WTC11 (cell line): ENCODE data around the gene RHOB. TPM values are rescaled to one million over a fixed set of nuclear protein-coding genes. Genes with fewer than 3 reads are reported as not detected.

Experiments
- ATAC-seq: fragments of 200-7000 bp; cut with Tn5 transposase; 2 replicates; pipeline ENCODE4 v1.10.0; 2021; ENCODE audit warnings: mild to moderate bottlenecking, moderate library complexity
- CTCF ChIA-PET: fragments of 300-600 bp; sonication (Branson Sonifier 250); formaldehyde crosslinking; loops from one replicate; lab custom pipeline; 2021; ENCODE audit warnings: antibody characterized with exemption; lab: Charles Lee
- POLR2A ChIA-PET: fragments of 350-600 bp; sonication (Branson Sonifier 250); formaldehyde crosslinking; loops from one replicate; lab custom pipeline; 2021; ENCODE audit warnings: antibody characterized with exemption; lab: Charles Lee
- DNase-seq: peaks from one replicate; pipeline ENCODE4 v3.0.0; 2021; ENCODE audit warnings: low spot score
- H3K27ac Mint-ChIP-seq: 2 replicates; pipeline ENCODE4 v1.8.0; 2021; ENCODE audit warnings: mixed read lengths
- H3K27me3 Mint-ChIP-seq: 2 replicates; pipeline ENCODE4 v1.8.0; 2021; ENCODE audit warnings: low read depth, mild to moderate bottlenecking, moderate library complexity, mixed read lengths
- H3K36me3 Mint-ChIP-seq: 2 replicates; pipeline ENCODE4 v1.8.0; 2021; ENCODE audit warnings: mixed read lengths
- H3K4me1 Mint-ChIP-seq: 2 replicates; pipeline ENCODE4 v1.8.0; 2022; ENCODE audit warnings: mixed read lengths
- H3K4me3 Mint-ChIP-seq: 2 replicates; pipeline ENCODE4 v1.8.0; 2021; ENCODE audit warnings: mild to moderate bottlenecking, moderate library complexity, mixed read lengths
- H3K9me3 Mint-ChIP-seq: 2 replicates; pipeline ENCODE4 v1.8.0; 2021; ENCODE audit warnings: mixed read lengths
- ARID4B ChIP-seq: sonication (generic); formaldehyde crosslinking; IDR thresholded peaks from 2 replicates; pipeline ENCODE4 v1.8.0; 2023; ENCODE audit warnings: missing genetic modification reagents, mild to moderate bottlenecking, borderline replicate concordance
- CBFB ChIP-seq: sonication (generic); formaldehyde crosslinking; IDR thresholded peaks from 2 replicates; pipeline ENCODE4 v1.8.1; 2022; ENCODE audit warnings: mild to moderate bottlenecking, low read depth, missing genetic modification reagents
- MYBL2 ChIP-seq: sonication (generic); formaldehyde crosslinking; IDR thresholded peaks from 2 replicates; pipeline ENCODE4 v1.8.1; 2023; ENCODE audit warnings: mild to moderate bottlenecking, moderate library complexity, missing genetic modification reagents
- NR2C2 ChIP-seq: sonication (generic); formaldehyde crosslinking; IDR thresholded peaks from 2 replicates; pipeline ENCODE4 v1.8.0; 2022; ENCODE audit warnings: mild to moderate bottlenecking, missing genetic modification reagents
- PRRX2 ChIP-seq: fragments of 250-450 bp; sonication (Bioruptor Pico); IDR thresholded peaks from 2 replicates; pipeline ENCODE4 v1.8.0; 2021; ENCODE audit warnings: mild to moderate bottlenecking
- TP53 ChIP-seq: sonication (generic); formaldehyde crosslinking; IDR thresholded peaks from 2 replicates; pipeline ENCODE4 v1.8.1; 2023; ENCODE audit warnings: mild to moderate bottlenecking, missing genetic modification reagents
- USF1 ChIP-seq: sonication (generic); formaldehyde crosslinking; IDR thresholded peaks from 2 replicates; pipeline ENCODE4 v1.8.0; 2022; ENCODE audit warnings: mild to moderate bottlenecking, missing genetic modification reagents
- ZBTB21 ChIP-seq: sonication (generic); formaldehyde crosslinking; IDR thresholded peaks from 2 replicates; pipeline ENCODE4 v1.8.1; 2023; ENCODE audit warnings: mild to moderate bottlenecking, missing genetic modification reagents, borderline replicate concordance
- ZNF263 ChIP-seq: sonication (generic); formaldehyde crosslinking; IDR thresholded peaks from 2 replicates; pipeline ENCODE4 v1.8.1; 2022; ENCODE audit warnings: low read depth, mild to moderate bottlenecking, moderate library complexity, missing genetic modification reagents
- ZNF396 ChIP-seq: fragments of 250-450 bp; sonication (Bioruptor Pico); IDR thresholded peaks from 2 replicates; pipeline ENCODE4 v1.8.0; 2021; ENCODE audit warnings: mild to moderate bottlenecking, moderate library complexity, borderline replicate concordance
- ZNF671 ChIP-seq: fragments of 250-450 bp; sonication (Bioruptor Pico); IDR thresholded peaks from 2 replicates; pipeline ENCODE4 v1.8.0; 2021; ENCODE audit warnings: mild to moderate bottlenecking
- ZSCAN18 ChIP-seq: fragments of 250-450 bp; sonication (Bioruptor Pico); IDR thresholded peaks from 2 replicates; pipeline ENCODE4 v2.1.2; 2022; ENCODE audit warnings: mild to moderate bottlenecking, moderate library complexity
- total RNA-seq: library from RNA; stranded (reverse); gene quantifications from 3 replicates; pipeline ENCODE4 v1.2.3, GENCODE V29; 2021
- TF ChIP-seq, protein P1 (sequence below): sonication (generic); formaldehyde crosslinking; IDR thresholded peaks from 2 replicates; pipeline ENCODE4 v1.8.1; 2023; ENCODE audit warnings: mild to moderate bottlenecking, moderate library complexity, missing genetic modification reagents
- TF ChIP-seq, protein P2 (sequence below): fragments of 250-450 bp; sonication (Bioruptor Pico); IDR thresholded peaks from 2 replicates; pipeline ENCODE4 v1.8.0; 2021; ENCODE audit warnings: mild to moderate bottlenecking
- TF ChIP-seq, protein P3 (sequence below): sonication (generic); formaldehyde crosslinking; IDR thresholded peaks from 2 replicates; pipeline ENCODE4 v1.8.0; 2022; ENCODE audit warnings: mild to moderate bottlenecking, missing genetic modification reagents
- TF ChIP-seq, protein P4 (sequence below): fragments of 250-450 bp; sonication (Bioruptor Pico); IDR thresholded peaks from 2 replicates; pipeline ENCODE4 v1.9.0; 2021; ENCODE audit warnings: moderate library complexity, mild to moderate bottlenecking, inconsistent platforms, borderline replicate concordance
- TF ChIP-seq, protein P5 (sequence below): sonication (generic); formaldehyde crosslinking; IDR thresholded peaks from 2 replicates; pipeline ENCODE4 v1.8.0; 2023; ENCODE audit warnings: missing genetic modification reagents

The RHOB gene
- total RNA-seq, 1 experiment from 2014 or later, result 20.4 TPM

DNA sequence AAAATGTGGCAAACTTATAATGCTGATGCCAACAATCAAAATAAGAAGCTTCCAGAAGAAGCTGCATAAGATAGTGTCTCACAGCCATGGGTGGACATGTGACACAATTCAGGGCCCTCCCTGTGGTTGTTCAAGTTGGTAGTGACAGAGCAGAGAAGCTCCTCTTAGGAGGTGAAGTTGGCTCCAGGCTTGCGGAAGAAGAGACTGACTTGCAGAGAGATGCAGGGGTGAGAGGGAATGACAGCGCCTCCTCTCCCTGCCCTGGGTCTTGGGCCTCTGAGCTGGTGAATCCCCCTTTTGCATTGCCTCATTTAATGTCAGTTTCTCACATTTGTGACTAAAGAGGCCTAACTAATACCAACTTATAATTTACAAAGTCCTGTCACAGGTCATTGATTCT is 23.0 kb upstream of the RHOB start:
- H3K27ac Mint-ChIP-seq, result no peak overlapping the region
- TF ChIP-seq ZNF263 (CRISPR knock-in tag) (no peak), ARID4B (CRISPR knock-in tag) (no peak), ZSCAN18 (CRISPR knock-in tag) (no peak), ZBTB21 (CRISPR knock-in tag) (no peak), CBFB (CRISPR knock-in tag) (no peak), PRRX2 (no peak), NR2C2 (CRISPR knock-in tag) (no peak), USF1 (no peak), ZNF396 (CRISPR knock-in tag) (no peak), MYBL2 (CRISPR knock-in tag) (no peak), TP53 (CRISPR knock-in tag) (no peak), ZNF671 (CRISPR knock-in tag) (no peak)
- TF ChIP-seq, protein P1, sequence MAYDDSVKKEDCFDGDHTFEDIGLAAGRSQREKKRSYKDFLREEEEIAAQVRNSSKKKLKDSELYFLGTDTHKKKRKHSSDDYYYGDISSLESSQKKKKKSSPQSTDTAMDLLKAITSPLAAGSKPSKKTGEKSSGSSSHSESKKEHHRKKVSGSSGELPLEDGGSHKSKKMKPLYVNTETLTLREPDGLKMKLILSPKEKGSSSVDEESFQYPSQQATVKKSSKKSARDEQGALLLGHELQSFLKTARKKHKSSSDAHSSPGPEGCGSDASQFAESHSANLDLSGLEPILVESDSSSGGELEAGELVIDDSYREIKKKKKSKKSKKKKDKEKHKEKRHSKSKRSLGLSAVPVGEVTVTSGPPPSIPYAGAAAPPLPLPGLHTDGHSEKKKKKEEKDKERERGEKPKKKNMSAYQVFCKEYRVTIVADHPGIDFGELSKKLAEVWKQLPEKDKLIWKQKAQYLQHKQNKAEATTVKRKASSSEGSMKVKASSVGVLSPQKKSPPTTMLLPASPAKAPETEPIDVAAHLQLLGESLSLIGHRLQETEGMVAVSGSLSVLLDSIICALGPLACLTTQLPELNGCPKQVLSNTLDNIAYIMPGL (CRISPR knock-in tag), result no peak
- TF ChIP-seq, protein P2, sequence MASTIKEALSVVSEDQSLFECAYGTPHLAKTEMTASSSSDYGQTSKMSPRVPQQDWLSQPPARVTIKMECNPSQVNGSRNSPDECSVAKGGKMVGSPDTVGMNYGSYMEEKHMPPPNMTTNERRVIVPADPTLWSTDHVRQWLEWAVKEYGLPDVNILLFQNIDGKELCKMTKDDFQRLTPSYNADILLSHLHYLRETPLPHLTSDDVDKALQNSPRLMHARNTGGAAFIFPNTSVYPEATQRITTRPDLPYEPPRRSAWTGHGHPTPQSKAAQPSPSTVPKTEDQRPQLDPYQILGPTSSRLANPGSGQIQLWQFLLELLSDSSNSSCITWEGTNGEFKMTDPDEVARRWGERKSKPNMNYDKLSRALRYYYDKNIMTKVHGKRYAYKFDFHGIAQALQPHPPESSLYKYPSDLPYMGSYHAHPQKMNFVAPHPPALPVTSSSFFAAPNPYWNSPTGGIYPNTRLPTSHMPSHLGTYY, result no peak
- TF ChIP-seq, protein P3, sequence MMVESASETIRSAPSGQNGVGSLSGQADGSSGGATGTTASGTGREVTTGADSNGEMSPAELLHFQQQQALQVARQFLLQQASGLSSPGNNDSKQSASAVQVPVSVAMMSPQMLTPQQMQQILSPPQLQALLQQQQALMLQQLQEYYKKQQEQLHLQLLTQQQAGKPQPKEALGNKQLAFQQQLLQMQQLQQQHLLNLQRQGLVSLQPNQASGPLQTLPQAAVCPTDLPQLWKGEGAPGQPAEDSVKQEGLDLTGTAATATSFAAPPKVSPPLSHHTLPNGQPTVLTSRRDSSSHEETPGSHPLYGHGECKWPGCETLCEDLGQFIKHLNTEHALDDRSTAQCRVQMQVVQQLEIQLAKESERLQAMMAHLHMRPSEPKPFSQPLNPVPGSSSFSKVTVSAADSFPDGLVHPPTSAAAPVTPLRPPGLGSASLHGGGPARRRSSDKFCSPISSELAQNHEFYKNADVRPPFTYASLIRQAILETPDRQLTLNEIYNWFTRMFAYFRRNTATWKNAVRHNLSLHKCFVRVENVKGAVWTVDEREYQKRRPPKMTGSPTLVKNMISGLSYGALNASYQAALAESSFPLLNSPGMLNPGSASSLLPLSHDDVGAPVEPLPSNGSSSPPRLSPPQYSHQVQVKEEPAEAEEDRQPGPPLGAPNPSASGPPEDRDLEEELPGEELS (CRISPR knock-in tag), result no peak
- TF ChIP-seq, protein P4, sequence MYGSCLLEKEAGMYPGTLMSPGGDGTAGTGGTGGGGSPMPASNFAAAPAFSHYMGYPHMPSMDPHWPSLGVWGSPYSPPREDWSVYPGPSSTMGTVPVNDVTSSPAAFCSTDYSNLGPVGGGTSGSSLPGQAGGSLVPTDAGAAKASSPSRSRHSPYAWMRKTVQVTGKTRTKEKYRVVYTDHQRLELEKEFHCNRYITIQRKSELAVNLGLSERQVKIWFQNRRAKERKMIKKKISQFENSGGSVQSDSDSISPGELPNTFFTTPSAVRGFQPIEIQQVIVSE (CRISPR knock-in tag), result no peak
- TF ChIP-seq, protein P5, sequence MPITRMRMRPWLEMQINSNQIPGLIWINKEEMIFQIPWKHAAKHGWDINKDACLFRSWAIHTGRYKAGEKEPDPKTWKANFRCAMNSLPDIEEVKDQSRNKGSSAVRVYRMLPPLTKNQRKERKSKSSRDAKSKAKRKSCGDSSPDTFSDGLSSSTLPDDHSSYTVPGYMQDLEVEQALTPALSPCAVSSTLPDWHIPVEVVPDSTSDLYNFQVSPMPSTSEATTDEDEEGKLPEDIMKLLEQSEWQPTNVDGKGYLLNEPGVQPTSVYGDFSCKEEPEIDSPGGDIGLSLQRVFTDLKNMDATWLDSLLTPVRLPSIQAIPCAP, result no peak
- DNase-seq, result no peak
- H3K4me1 Mint-ChIP-seq, result peaks cover 12% of the 10 kb centered on the region
- no peaks in the 10 kb centered on the region for H3K36me3 Mint-ChIP-seq
- POLR2A ChIA-PET, result interaction anchor here (4.0 kb wide), 1 partner anchor 23 kb away, joined by 19 read pairs; the partner anchor contains the start of gene RHOB
- no peaks in the 10 kb centered on the region for H3K27me3 Mint-ChIP-seq
- no peak for ATAC-seq
- CTCF ChIA-PET, result interaction anchor here (1.1 to 7.0 kb wide), 10 partner anchors 13 to 238 kb away, joined by 3 to 99 read pairs (median 11); partner anchors contain the start of genes HS1BP3 and RHOB
- no peaks in the 10 kb centered on the region for H3K9me3 Mint-ChIP-seq
- H3K4me3 Mint-ChIP-seq, result no peak overlapping the region
